HepG2 (cell line): ENCODE results near the gene IL2RA. TPM values are rescaled to one million over a fixed set of nuclear protein-coding genes. Genes with fewer than 3 reads are reported as not detected.

Source experiments
- ATAC-seq: fragments of 200-7000 bp; cut with Tn5 transposase; 3 replicates; pipeline ENCODE4 v1.9.1; 2020; ENCODE audit warnings: mild to moderate bottlenecking, moderate library complexity
- BruUV-seq: library from RNA; stranded (reverse); fragments of 400-500 nt; replicated peaks from 2 replicates; lab custom pipeline; 2021; lab: Mats Ljungman, UMichigan
- CTCF ChIA-PET: fragments of 300-600 bp; formaldehyde crosslinking; extraction: SDS; loops from one replicate; lab custom pipeline; 2021; ENCODE audit warnings: low total read pairs, inconsistent platforms, low intra/inter-chr PET ratio; lab: Yijun Ruan, JAX
- POLR2A ChIA-PET: fragments of 350-600 bp; sonication (Branson Sonifier 250); formaldehyde crosslinking; loops from one replicate; lab custom pipeline; 2020; ENCODE audit warnings: antibody characterized with exemption, inconsistent platforms; lab: Yijun Ruan, JAX
- DNase-seq: peaks from one replicate; pipeline ENCODE4 v3.0.0-alpha.2; 2015; ENCODE audit warnings: low spot score
- FAIRE-seq: peaks from 3 replicates; lab custom pipeline; 2011; peaks lifted over from hg19 to GRCh38; lab: Jason Lieb, UNC
- H2AFZ ChIP-seq: one replicate; pipeline ENCODE4 v1.6.1; 2011; ENCODE audit warnings: low read length, inconsistent platforms
- H3K27ac ChIP-seq: fragments of 300-600 bp; 3 replicates; pipeline ENCODE4 v1.8.0; 2011; ENCODE audit warnings: mixed run types, mild to moderate bottlenecking, mixed read lengths, low read length, inconsistent platforms; ENCODE audit not compliant: insufficient read depth; ENCODE audit errors: extremely low read length
- H3K27me3 ChIP-seq, 2 experiments: fragments of 200-600 bp in 1 of 2; 2 replicates in 1 of 2; 3 replicates in 1 of 2; pipeline versions ENCODE4 v1.6.0 to v1.8.0; 2011; ENCODE audit warnings: low read length in 2 of 2, mild to moderate bottlenecking in 2 of 2, moderate library complexity in 2 of 2, inconsistent platforms in 1 of 2; ENCODE audit not compliant: insufficient read depth in 2 of 2, control insufficient read depth in 1 of 2
- H3K36me3 ChIP-seq, 2 experiments: fragments of 200-600 bp in 1 of 2; replicated peaks in 1 of 2; 2 replicates in 1 of 2; 3 replicates in 1 of 2; pipeline versions ENCODE4 v1.5.1 to v1.8.0; 2011; ENCODE audit warnings: low read length in 2 of 2, inconsistent platforms in 1 of 2; ENCODE audit not compliant: insufficient read depth in 2 of 2, control insufficient read depth in 1 of 2
- H3K4me1 ChIP-seq: 2 replicates; pipeline ENCODE4 v1.5.1; 2012; ENCODE audit warnings: low read length, inconsistent platforms; ENCODE audit not compliant: insufficient read depth
- H3K4me2 ChIP-seq: 2 replicates; pipeline ENCODE4 v1.6.0; 2011; ENCODE audit warnings: low read depth, low read length, inconsistent platforms
- H3K4me3 ChIP-seq, 3 experiments: fragments of 200-600 bp in 1 of 3; sonication (generic), shearing (Covaris generic) in 1 of 3; replicated peaks in 1 of 3; 2 replicates each; pipeline ENCODE4 v1.5.1; 2011 to 2016; ENCODE audit warnings: low read length in 3 of 3, inconsistent platforms in 2 of 3, low read depth in 2 of 3, mild to moderate bottlenecking in 2 of 3, control low read depth in 1 of 3, mixed read lengths in 1 of 3; ENCODE audit not compliant: insufficient read depth in 1 of 3
- H3K79me2 ChIP-seq: one replicate; pipeline ENCODE4 v1.6.1; 2011; ENCODE audit warnings: low read length, inconsistent platforms; ENCODE audit not compliant: insufficient read depth
- H3K9ac ChIP-seq: 2 replicates; pipeline ENCODE4 v1.6.0; 2011; ENCODE audit warnings: mild to moderate bottlenecking, low read depth, low read length, inconsistent platforms; ENCODE audit not compliant: insufficient read depth
- H3K9me3 ChIP-seq: 2 replicates; pipeline ENCODE4 v1.5.1; 2012; ENCODE audit warnings: mild to moderate bottlenecking, low read length
- H4K20me1 ChIP-seq: 2 replicates; pipeline ENCODE4 v1.6.0; 2011; ENCODE audit warnings: inconsistent platforms, mild to moderate bottlenecking, low read length, moderate library complexity; ENCODE audit not compliant: insufficient read depth
- AGO1 ChIP-seq: fragments of 200-400 bp; formaldehyde crosslinking; IDR thresholded peaks from 2 replicates; pipeline ENCODE4 v1.6.1; 2017; ENCODE audit warnings: mild to moderate bottlenecking, low read depth, low read length, moderate library complexity; ENCODE audit not compliant: poor library complexity, severe bottlenecking
- PATZ1 ChIP-seq: sonication (generic); formaldehyde crosslinking; IDR thresholded peaks from 2 replicates; pipeline ENCODE4 v1.4.0; 2020; ENCODE audit warnings: missing genetic modification reagents
- U2AF2 ChIP-seq: fragments of 200-400 bp; formaldehyde crosslinking; IDR thresholded peaks from 2 replicates; pipeline ENCODE4 v1.6.1; 2017; ENCODE audit warnings: low read depth, mild to moderate bottlenecking, low read length
- ZFP90 ChIP-seq: sonication (generic); formaldehyde crosslinking; IDR thresholded peaks from 2 replicates; pipeline ENCODE4 v1.8.0; 2022; ENCODE audit warnings: missing genetic modification reagents, mild to moderate bottlenecking, inconsistent platforms, borderline replicate concordance
- ZNF407 ChIP-seq: sonication (generic); formaldehyde crosslinking; IDR thresholded peaks from one replicate; pipeline ENCODE4 v1.5.1; 2020; ENCODE audit warnings: mild to moderate bottlenecking, missing genetic modification reagents; ENCODE audit errors: not compliant biosample characterization
- ZNF543 ChIP-seq: sonication (generic); formaldehyde crosslinking; IDR thresholded peaks from 2 replicates; pipeline ENCODE4 v1.4.0; 2020; ENCODE audit warnings: mild to moderate bottlenecking, missing genetic modification reagents
- WGBS: methylation state at CpG from one replicate; pipeline ENCODE4 v1.1.6; 2017; ENCODE audit warnings: low lambda C conversion rate; 5-methylcytosine and 5-hydroxymethylcytosine counted together
- in situ Hi-C: cut with HindIII; loops from 2 replicates; pipeline ENCODE4 v1.10.0; 2017; ENCODE audit warnings: low pct_unique_long_range_greater_than_20kb; ENCODE audit not compliant: extremely low pct_ligation_motif_present
- intact Hi-C: fragments of 100-400 bp; cut with micrococcal nuclease; formaldehyde crosslinking; loops from one replicate; pipeline ENCODE4 v1.10.0; 2022; ENCODE audit not compliant: unreplicated experiment
- polyA plus RNA-seq, 8 experiments: library from polyadenylated mRNA; depleted of rRNA in 3 of 8; stranded (reverse) in 7 of 8; unstranded in 1 of 8; fragments of >200 nt; fragmentation: Illumina TruSeq in 4 of 8; extraction: Trizol in 4 of 8; gene quantifications; 2 replicates each; pipeline versions ENCODE4 v1.2.1 to v1.2.3, GENCODE V29; 2011 to 2016; ENCODE audit warnings: low read depth in 4 of 8, missing spikeins in 1 of 8, mixed read lengths in 1 of 8; ENCODE audit not compliant: insufficient read depth in 1 of 8
- total RNA-seq, 5 experiments: library from RNA; depleted of rRNA; stranded (reverse); fragments of >200 nt; fragmentation: Illumina TruSeq; extraction: Trizol; gene quantifications; 2 replicates each; pipeline ENCODE4 v1.2.3, GENCODE V29; 2016; ENCODE audit warnings: low read depth in 1 of 5
- TF ChIP-seq, protein P1 (sequence below): sonication (generic); formaldehyde crosslinking; conservative IDR thresholded peaks from 2 replicates; pipeline ENCODE4 v1.8.0; 2022; ENCODE audit warnings: low read depth, missing genetic modification reagents
- TF ChIP-seq, protein P2 (sequence below): IDR thresholded peaks from 2 replicates; pipeline ENCODE4 v1.6.1; 2016; ENCODE audit warnings: low read depth, borderline replicate concordance

IL2RA gene
- total and polyA plus RNA-seq, 2 of the 13 experiments (the other 11 are each of a cell fraction or from before 2014, with no cell fraction given): not detected

DNA sequence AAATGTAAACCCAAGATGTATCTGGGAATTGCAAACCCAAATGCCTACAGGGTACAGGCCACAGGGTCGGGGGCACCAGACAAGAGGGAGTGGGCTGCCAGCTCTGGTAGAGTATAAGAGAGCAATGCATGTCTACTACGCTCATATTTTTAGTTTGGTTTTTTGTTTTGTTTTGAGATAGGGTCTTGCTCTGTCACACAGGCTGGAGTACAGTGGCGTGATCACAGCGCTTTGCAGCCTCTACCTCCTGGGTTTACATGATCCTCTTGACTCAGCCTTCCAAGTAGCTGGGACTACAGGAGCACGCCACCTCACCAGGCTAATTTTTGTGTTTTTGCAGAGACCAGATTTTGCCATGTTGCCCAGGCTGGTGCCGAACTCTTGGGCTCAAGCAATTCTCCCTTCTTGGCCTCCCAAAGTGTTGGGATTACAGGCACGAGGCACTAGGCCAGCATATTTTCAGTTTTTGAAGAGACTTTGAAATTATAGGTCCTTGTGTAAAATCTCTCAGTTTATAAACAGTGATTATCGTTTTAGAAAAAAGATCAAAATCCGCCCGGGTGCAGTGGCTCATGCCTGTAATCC, 73.7 kb downstream of the IL2RA start (continued):
- TF ChIP-seq PATZ1 (CRISPR knock-in tag): no peak
- TF ChIP-seq, protein P1, sequence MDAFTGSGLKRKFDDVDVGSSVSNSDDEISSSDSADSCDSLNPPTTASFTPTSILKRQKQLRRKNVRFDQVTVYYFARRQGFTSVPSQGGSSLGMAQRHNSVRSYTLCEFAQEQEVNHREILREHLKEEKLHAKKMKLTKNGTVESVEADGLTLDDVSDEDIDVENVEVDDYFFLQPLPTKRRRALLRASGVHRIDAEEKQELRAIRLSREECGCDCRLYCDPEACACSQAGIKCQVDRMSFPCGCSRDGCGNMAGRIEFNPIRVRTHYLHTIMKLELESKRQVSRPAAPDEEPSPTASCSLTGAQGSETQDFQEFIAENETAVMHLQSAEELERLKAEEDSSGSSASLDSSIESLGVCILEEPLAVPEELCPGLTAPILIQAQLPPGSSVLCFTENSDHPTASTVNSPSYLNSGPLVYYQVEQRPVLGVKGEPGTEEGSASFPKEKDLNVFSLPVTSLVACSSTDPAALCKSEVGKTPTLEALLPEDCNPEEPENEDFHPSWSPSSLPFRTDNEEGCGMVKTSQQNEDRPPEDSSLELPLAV (CRISPR knock-in tag): no peak
- TF ChIP-seq, protein P2, sequence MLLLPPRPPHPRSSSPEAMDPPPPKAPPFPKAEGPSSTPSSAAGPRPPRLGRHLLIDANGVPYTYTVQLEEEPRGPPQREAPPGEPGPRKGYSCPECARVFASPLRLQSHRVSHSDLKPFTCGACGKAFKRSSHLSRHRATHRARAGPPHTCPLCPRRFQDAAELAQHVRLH (CRISPR knock-in tag): no peak

GRCh38 chr10:5987747-5988146, 74.4 kb downstream of the IL2RA start:
- DNase-seq (no peak), FAIRE-seq (no peak), ATAC-seq (no peak)
- Histone ChIP-seq H3K4me2 (no peak overlapping the region), H3K9me3 (no peaks in the 10 kb centered on the region), H3K36me3 (no peaks in the 10 kb centered on the region), H3K79me2 (no peaks in the 10 kb centered on the region), H3K4me1 (no peaks in the 10 kb centered on the region), H3K27ac (no peak overlapping the region), H3K4me3 (no peak overlapping the region), H4K20me1 (no peaks in the 10 kb centered on the region), H3K27me3 (peaks cover 1 to 23% of the 10 kb centered on the region in 2 experiments; a peak in 3 of 5 replicates), H3K9ac (no peak overlapping the region), H2AFZ (no peak overlapping the region)
- in situ Hi-C loops (no loop called here), intact Hi-C loops (no loop called here)
- no TSS peak for BruUV-seq
- CTCF ChIA-PET: no interaction called here
- WGBS: 5% methylated on average over 4 of the region's 4 CpGs
- POLR2A ChIA-PET: no interaction called here
- TF ChIP-seq ZFP90 (CRISPR knock-in tag) (no peak), AGO1 (no peak), U2AF2 (no peak), ZNF543 (CRISPR knock-in tag) (no peak), ZNF407 (CRISPR knock-in tag) (no peak)
